Fibroblast of skin of abdomen (primary cell): ENCODE results near the gene THAP11.
"Not testable (repeated sequence)": the region's sequence is repeated elsewhere in the genome, so short reads cannot be mapped to it uniquely, and the experiment has no call there.

Experiments
- DNase-seq: peaks from one replicate; pipeline ENCODE4 v3.0.0-alpha.2; 2013

THAP11 gene

GRCh38 chr16:67862623-67863583 lies 20.8 kb downstream of the THAP11 start:
- peak; percentile 13 for DNase-seq

DNA sequence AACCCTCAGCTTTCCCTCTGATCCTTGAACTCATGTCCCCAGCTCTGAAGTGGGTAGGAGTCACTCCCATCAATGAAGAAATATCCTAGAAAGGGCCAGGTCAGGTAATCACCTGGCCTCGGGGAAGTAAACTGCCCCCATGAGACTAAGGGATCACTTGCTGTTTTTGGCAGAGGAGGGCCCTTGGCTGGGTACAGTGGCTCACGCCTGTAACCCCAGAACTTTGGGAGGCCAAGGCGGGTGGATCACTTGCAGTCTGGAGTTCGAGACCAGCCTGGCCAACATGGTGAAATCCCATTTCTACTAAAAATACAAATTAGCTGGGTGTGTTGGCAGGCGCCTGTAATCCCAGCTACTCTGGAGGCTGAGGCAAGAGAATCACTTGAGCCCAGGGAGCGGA lies 21.9 kb downstream of the THAP11 start:
- not testable (repeated sequence) for DNase-seq

DNA sequence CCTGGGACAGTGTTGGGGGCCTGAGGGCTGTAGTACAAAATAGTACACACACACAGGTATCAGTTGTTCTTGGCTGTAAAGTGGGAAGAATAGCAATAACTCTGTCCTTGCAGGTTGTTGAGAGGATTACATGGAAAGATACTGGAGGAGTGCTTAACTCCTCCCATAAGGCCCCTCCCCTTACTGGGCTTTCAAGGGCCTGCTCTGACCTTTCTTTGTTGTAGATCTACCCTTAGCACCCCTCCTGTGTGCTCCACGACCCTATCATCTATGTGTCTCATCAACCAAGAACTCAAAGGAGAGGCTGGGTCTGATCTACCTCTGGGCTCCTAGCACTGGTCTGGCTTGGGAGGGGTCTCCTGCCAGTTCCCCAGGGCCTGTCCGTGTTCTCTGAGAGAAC lies 22.5 kb downstream of the THAP11 start:
- no peak for DNase-seq

GRCh38 chr16:67865318-67865717 lies 23.2 kb downstream of the THAP11 start:
- DNase-seq: peak; percentile 23

- DNase-seq: no peak
Measured at GRCh38 chr16:67868290-67868689, 26.2 kb downstream of the THAP11 start.

- no peak for DNase-seq
Measured at GRCh38 chr16:67869653-67870052, 27.5 kb downstream of the THAP11 start.

GRCh38 chr16:67871256-67871655 lies 29.1 kb downstream of the THAP11 start:
- no peak for DNase-seq

DNA sequence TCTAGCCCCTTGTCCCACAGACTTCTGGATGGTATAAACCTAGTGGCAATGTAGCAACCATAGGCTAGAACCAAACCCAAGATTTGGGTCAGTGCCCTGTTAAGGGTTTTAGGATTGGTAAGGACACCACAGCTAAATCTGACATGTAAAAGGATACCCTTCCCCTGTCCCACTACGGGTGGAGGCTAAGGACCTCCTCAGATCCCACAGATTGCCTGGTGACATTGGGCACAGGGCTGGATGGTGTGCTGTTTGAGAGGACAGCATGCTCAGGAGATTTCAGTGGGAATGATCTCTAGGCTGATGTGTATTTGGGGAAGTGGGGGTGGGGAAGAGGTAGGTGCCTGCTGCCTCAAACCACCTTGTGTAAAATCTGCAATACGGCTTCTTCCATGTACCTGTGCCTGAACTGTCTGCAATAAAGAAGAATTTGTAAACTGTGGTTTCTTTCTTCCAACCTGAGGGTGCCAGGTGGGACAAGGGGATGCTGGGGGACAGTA lies 30.1 kb downstream of the THAP11 start:
- DNase-seq: no peak

DNA sequence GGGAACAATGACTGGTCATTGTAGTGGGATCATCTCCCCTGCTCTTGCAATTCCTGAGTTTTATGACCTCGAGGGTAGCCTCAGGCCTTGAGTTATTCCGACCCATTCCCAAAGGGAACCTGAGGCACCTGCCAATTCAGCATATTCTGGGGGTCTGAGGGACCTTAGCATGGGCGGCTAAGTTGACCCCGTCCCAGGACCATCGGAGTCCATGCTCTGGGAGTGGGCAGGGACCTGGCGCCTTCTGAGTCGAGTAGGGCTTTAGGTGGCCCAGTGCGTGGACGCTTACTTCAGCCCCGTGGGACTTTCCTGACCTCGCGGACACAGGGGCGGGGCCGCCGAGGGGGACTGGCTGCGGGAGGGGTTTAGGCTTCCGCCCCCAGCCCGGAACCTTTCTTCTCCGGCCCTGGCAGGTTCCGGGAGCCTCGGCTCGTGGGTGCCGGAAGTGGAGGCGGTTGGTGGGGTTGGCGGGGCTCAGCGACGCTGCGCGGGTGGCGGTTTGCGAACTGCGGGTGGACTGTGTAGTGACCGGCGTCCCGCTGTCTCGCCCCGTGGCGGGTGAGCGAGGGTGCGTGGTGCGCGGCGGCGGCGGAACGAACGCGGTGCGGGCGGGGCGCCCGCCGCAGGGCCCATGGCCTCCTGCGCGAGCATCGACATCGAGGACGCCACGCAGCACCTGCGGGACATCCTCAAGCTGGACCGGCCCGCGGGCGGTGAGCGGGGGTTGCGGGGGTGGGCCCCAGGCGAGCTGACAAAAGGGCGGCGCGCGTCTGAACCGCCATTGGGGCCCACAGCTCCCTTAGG lies 30.7 kb downstream of the THAP11 start, which contains the start of gene EDC4:
Gene EDC4 (plus strand): TSS at position 422 of the 804 bp plus-strand sequence. CDS start 210 bp downstream, at position 632.
- peak; percentile 72 for DNase-seq

GRCh38 chr16:67873435-67874370 lies 31.6 kb downstream of the THAP11 start:
- no peak for DNase-seq

DNA sequence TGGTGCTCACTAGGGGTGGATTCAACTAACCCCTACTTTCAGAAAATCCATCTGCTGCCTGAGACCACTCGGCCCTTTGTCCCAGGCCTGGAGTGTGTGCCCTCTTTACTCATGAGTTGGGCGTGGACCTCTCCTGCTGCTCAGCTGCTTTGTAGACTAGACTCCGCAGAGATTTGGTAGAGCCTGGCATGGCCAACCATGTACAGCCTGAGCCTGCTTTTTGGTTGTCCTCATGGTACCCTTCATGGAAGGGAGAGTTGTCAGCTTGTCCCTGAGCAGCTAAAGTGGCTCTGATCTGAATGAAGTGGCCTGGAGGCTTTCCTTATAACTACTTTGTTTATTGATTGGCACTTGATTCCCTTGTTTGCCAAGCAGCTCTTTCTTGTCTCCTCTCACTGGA lies 32.3 kb downstream of the THAP11 start:
- DNase-seq: no peak

DNA sequence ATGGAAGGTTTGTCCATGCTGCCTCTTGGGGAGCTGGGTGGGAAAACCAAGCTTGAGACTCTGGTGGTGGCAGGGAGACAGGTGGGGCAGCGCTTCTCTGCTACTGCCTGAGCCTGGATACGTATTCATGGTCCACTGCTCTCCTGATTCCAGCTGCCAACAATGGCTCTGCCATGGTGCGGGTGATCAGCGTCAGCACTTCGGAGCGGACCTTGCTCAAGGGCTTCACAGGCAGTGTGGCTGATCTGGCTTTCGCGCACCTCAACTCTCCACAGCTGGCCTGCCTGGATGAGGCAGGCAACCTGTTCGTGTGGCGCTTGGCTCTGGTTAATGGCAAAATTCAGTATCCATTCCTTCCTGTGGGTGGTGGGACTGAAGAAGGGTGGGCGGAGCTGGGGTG lies 34.9 kb downstream of the THAP11 start:
- DNase-seq: no peak

GRCh38 chr16:67878232-67878631 lies 36.1 kb downstream of the THAP11 start:
- no peak for DNase-seq

GRCh38 chr16:67878846-67879245 lies 36.7 kb downstream of the THAP11 start:
- DNase-seq: no peak

DNA sequence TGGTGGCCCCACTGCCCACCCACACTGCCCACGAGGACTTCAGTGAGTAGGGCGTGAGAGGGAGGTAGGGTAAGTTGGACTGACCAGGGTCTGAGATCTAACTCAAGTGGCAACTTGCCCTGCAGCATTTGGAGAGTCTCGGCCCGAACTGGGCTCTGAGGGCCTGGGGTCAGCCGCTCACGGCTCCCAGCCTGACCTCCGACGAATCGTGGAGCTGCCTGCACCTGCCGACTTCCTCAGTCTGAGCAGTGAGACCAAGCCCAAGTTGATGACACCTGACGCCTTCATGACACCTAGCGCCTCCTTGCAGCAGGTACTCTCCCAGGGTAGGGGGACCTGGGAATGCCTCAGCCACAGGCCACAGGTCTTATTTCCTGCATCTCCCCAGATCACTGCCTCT lies 37.3 kb downstream of the THAP11 start:
- no peak for DNase-seq

GRCh38 chr16:67879936-67880335 lies 37.8 kb downstream of the THAP11 start:
- DNase-seq: no peak

DNA sequence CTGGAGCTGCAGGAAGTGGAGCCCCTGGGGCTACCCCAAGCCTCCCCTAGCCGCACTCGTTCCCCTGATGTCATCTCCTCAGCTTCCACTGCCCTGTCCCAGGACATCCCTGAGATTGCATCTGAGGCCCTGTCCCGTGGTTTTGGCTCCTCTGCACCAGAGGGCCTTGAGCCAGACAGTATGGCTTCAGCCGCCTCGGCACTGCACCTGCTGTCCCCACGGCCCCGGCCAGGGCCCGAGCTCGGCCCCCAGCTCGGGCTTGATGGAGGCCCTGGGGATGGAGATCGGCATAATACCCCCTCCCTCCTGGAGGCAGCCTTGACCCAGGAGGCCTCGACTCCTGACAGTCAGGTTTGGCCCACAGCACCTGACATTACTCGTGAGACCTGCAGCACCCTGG lies 38.5 kb downstream of the THAP11 start:
- DNase-seq: no peak

DNA sequence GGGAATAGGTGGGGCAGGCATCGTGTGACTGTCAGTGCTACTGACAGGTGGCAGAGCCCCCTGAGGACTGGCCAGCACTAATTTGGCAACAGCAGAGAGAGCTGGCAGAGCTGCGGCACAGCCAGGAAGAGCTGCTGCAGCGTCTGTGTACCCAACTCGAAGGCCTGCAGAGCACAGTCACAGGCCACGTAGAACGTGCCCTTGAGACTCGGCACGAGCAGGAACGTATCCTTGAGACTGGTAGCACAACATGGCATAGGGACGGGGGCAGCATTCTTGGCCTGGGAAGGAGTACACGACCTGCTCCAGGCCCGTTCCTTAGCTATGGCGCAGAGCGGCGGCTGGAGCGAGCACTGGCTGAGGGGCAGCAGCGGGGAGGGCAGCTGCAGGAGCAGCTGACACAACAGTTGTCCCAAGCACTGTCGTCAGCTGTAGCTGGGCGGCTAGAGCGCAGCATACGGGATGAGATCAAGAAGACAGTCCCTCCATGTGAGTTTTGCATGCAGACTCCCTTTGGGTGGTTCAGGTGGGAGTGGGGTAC lies 39.6 kb downstream of the THAP11 start:
- no peak for DNase-seq

- no peak for DNase-seq
Measured at GRCh38 chr16:67882374-67883145, 40.4 kb downstream of the THAP11 start.

DNA sequence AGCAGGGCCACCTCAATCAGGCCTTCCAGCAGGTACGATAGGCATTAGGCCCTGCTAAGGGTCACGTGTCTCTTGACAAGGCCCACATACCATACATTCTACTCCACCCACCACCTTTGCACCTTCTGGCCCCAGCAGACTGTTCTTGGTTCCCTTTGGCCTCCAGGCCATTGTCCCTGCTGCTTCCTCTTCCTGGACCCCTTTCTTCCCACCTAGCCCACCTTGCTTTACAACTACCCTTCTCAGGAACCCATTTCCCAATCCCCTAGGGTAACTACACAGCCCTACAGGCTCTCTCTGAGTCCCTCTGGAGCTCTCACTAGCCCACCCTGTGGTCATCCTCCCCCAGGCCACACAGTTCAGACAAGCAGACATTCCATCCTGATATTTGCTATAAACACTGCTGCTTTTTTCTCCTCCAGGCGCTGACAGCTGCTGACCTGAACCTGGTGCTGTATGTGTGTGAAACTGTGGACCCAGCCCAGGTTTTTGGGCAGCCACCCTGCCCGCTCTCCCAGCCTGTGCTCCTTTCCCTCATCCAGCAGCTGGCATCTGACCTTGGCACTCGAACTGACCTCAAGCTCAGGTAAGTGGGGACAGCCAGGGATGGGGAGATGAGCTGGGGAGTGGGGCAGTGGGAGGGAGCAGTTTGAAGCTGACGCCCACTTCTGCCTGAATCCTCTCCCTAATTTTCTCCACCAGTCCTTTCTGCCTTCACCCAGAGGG lies 41.2 kb downstream of the THAP11 start:
- DNase-seq: no peak
